ENCODE data around the gene RASL11A.

Gene RASL11A

GRCh38 chr13:27302643-27303262 lies 32.1 kb downstream of the RASL11A start:
- no peak overlapping the region for H3K4me3 ChIP-seq (replicated peaks; ENCODE audit: low read depth, low read length)
- no peaks in the 10 kb centered on the region; the same call in 1 of the 2 replicates for H3K27me3 ChIP-seq (replicated peaks; ENCODE audit: control insufficient read depth, insufficient read depth, low read length)
- no peaks in the 10 kb centered on the region for H3K36me3 ChIP-seq (ENCODE audit: control insufficient read depth, insufficient read depth, low read length)
- no peak for DNase-seq (ENCODE audit: extremely low read depth, insufficient read length)
- no peak for TF ChIP-seq CTCF (IDR thresholded peaks at IDR 0.05; ENCODE audit: insufficient read depth, low read length, poor library complexity, severe bottlenecking)

- no peak for TF ChIP-seq CTCF (IDR thresholded peaks at IDR 0.05; ENCODE audit: insufficient read depth, low read length, poor library complexity, severe bottlenecking)
- H3K27me3 ChIP-seq (replicated peaks; ENCODE audit: control insufficient read depth, insufficient read depth, low read length), result no peaks in the 10 kb centered on the region; the same call in 1 of the 2 replicates
- no peak for DNase-seq (ENCODE audit: extremely low read depth, insufficient read length)
- H3K36me3 ChIP-seq (ENCODE audit: control insufficient read depth, insufficient read depth, low read length), result no peaks in the 10 kb centered on the region
- no peak overlapping the region for H3K4me3 ChIP-seq (replicated peaks; ENCODE audit: low read depth, low read length)
Measured at GRCh38 chr13:27304099-27304498, 33.5 kb downstream of the RASL11A start.

GRCh38 chr13:27304611-27305010 lies 34.0 kb downstream of the RASL11A start:
- Histone ChIP-seq H3K27me3 (replicated peaks; ENCODE audit: control insufficient read depth, insufficient read depth, low read length) (no peaks in the 10 kb centered on the region; the same call in 1 of the 2 replicates), H3K4me3 (replicated peaks; ENCODE audit: low read depth, low read length) (no peak overlapping the region), H3K36me3 (ENCODE audit: control insufficient read depth, insufficient read depth, low read length) (no peaks in the 10 kb centered on the region)
- no peak for DNase-seq (ENCODE audit: extremely low read depth, insufficient read length)
- TF ChIP-seq CTCF (IDR thresholded peaks at IDR 0.05; ENCODE audit: insufficient read depth, low read length, poor library complexity, severe bottlenecking), result no peak

- H3K36me3 ChIP-seq (ENCODE audit: control insufficient read depth, insufficient read depth, low read length), result no peaks in the 10 kb centered on the region
- DNase-seq (ENCODE audit: extremely low read depth, insufficient read length), result no peak
- no peak overlapping the region for H3K4me3 ChIP-seq (replicated peaks; ENCODE audit: low read depth, low read length)
- H3K27me3 ChIP-seq (replicated peaks; ENCODE audit: control insufficient read depth, insufficient read depth, low read length), result no peaks in the 10 kb centered on the region; the same call in 1 of the 2 replicates
- no peak for TF ChIP-seq CTCF (IDR thresholded peaks at IDR 0.05; ENCODE audit: insufficient read depth, low read length, poor library complexity, severe bottlenecking)
Measured at GRCh38 chr13:27306364-27306763, 35.7 kb downstream of the RASL11A start.

GRCh38 chr13:27308941-27309340 lies 38.3 kb downstream of the RASL11A start:
- no peak for TF ChIP-seq CTCF (IDR thresholded peaks at IDR 0.05; ENCODE audit: insufficient read depth, low read length, poor library complexity, severe bottlenecking)
- DNase-seq (ENCODE audit: extremely low read depth, insufficient read length), result no peak
- Histone ChIP-seq H3K27me3 (replicated peaks; ENCODE audit: control insufficient read depth, insufficient read depth, low read length) (no peaks in the 10 kb centered on the region; the same call in 1 of the 2 replicates), H3K36me3 (ENCODE audit: control insufficient read depth, insufficient read depth, low read length) (no peaks in the 10 kb centered on the region), H3K4me3 (replicated peaks; ENCODE audit: low read depth, low read length) (no peak overlapping the region)

Data from GM06990 (cell line).